IPS DF 6.9 (cell line): Measurements from ENCODE around the gene TTC7B.

Experiments used
- DNase-seq: peaks from one replicate; pipeline ENCODE4 v3.0.0-alpha.2; 2013; ENCODE audit warnings: low read depth, low spot score
- H3K27ac ChIP-seq: one replicate; pipeline ENCODE4 v1.5.1; 2013; ENCODE audit warnings: low read length, control low read depth
- H3K27me3 ChIP-seq: 2 replicates; pipeline ENCODE4 v1.6.1; 2013; ENCODE audit warnings: mild to moderate bottlenecking, low read length; ENCODE audit not compliant: control insufficient read depth, insufficient read depth
- H3K36me3 ChIP-seq: 2 replicates; pipeline ENCODE4 v1.6.1; 2013; ENCODE audit warnings: low read length; ENCODE audit not compliant: control insufficient read depth, insufficient read depth
- H3K4me1 ChIP-seq: 2 replicates; pipeline ENCODE4 v1.6.1; 2013; ENCODE audit warnings: low read length; ENCODE audit not compliant: control insufficient read depth, insufficient read depth
- H3K4me3 ChIP-seq: 2 replicates; pipeline ENCODE4 v1.5.1; 2013; ENCODE audit warnings: mild to moderate bottlenecking, low read length
- H3K9me3 ChIP-seq: 2 replicates; pipeline ENCODE4 v1.6.1; 2013; ENCODE audit warnings: low read length, inconsistent platforms; ENCODE audit not compliant: control insufficient read depth, insufficient read depth
- WGBS: extraction: QIAGEN DNeasy Blood & Tissue Kit; methylation state at CpG from one replicate; pipeline ENCODE4 v1.1.7; 2013; ENCODE audit warnings: mixed read lengths, missing lambda C conversion rate; ENCODE audit not compliant: insufficient read length, insufficient coverage; 5-methylcytosine and 5-hydroxymethylcytosine counted together

The TTC7B gene

GRCh38 chr14:90697577-90698206 is 118.5 kb downstream of the TTC7B start:
- no peaks in the 10 kb centered on the region; the same call in 1 of the 2 replicates for H3K4me1 ChIP-seq
- DNase-seq = peak; percentile 61
- no peak overlapping the region for H3K4me3 ChIP-seq
- no peak overlapping the region for H3K27ac ChIP-seq
- no peaks in the 10 kb centered on the region for H3K36me3 ChIP-seq
- WGBS = no CpG with 5 or more reads among the region's 15 CpGs
- no peaks in the 10 kb centered on the region for H3K27me3 ChIP-seq
- H3K9me3 ChIP-seq = no peaks in the 10 kb centered on the region

- WGBS = no CpG with 5 or more reads among the region's 2 CpGs
- Histone ChIP-seq H3K27me3 (no peaks in the 10 kb centered on the region), H3K4me1 (no peaks in the 10 kb centered on the region; the same call in 1 of the 2 replicates), H3K4me3 (no peak overlapping the region), H3K27ac (no peak overlapping the region), H3K9me3 (no peaks in the 10 kb centered on the region), H3K36me3 (no peaks in the 10 kb centered on the region)
- no peak for DNase-seq
Measured at GRCh38 chr14:90697132-90697531, 119.1 kb downstream of the TTC7B start.

- H3K9me3 ChIP-seq = no peaks in the 10 kb centered on the region
- no peak overlapping the region for H3K4me3 ChIP-seq
- no peaks in the 10 kb centered on the region; the same call in 1 of the 2 replicates for H3K4me1 ChIP-seq
- H3K27me3 ChIP-seq = no peaks in the 10 kb centered on the region
- no CpG with 5 or more reads among the region's 4 CpGs for WGBS
- no peak overlapping the region for H3K27ac ChIP-seq
- H3K36me3 ChIP-seq = no peaks in the 10 kb centered on the region
- no peak for DNase-seq
Measured at GRCh38 chr14:90696720-90697119, 119.5 kb downstream of the TTC7B start.

GRCh38 chr14:90695997-90696660 is 120.1 kb downstream of the TTC7B start:
- H3K4me1 ChIP-seq = no peaks in the 10 kb centered on the region; the same call in 1 of the 2 replicates
- H3K27ac ChIP-seq = no peak overlapping the region
- DNase-seq = no peak

GRCh38 chr14:90693413-90693812 is 122.8 kb downstream of the TTC7B start:
- Histone ChIP-seq H3K9me3 (no peaks in the 10 kb centered on the region), H3K27me3 (no peaks in the 10 kb centered on the region), H3K4me1 (no peaks in the 10 kb centered on the region), H3K27ac (no peak overlapping the region), H3K4me3 (no peak overlapping the region), H3K36me3 (no peaks in the 10 kb centered on the region)
- no peak for DNase-seq
- no CpG with 5 or more reads among the region's 3 CpGs for WGBS

More at GRCh38 chr14:90695997-90696660, 120.1 kb downstream of the TTC7B start:
- H3K9me3 ChIP-seq = no peaks in the 10 kb centered on the region
- H3K36me3 ChIP-seq = no peaks in the 10 kb centered on the region
- no peaks in the 10 kb centered on the region for H3K27me3 ChIP-seq
- no peak overlapping the region for H3K4me3 ChIP-seq
- no CpG with 5 or more reads among the region's 12 CpGs for WGBS

- no peak overlapping the region for H3K27ac ChIP-seq
- DNase-seq = no peak
- H3K9me3 ChIP-seq = no peaks in the 10 kb centered on the region
- H3K36me3 ChIP-seq = no peaks in the 10 kb centered on the region
- no peaks in the 10 kb centered on the region for H3K4me1 ChIP-seq
- H3K27me3 ChIP-seq = no peaks in the 10 kb centered on the region
- no peak overlapping the region for H3K4me3 ChIP-seq
- no CpG with 5 or more reads among the region's 1 CpG for WGBS
Measured at GRCh38 chr14:90692826-90693225, 123.4 kb downstream of the TTC7B start.

- Histone ChIP-seq H3K27ac (no peak overlapping the region), H3K36me3 (no peaks in the 10 kb centered on the region), H3K4me3 (no peak overlapping the region), H3K27me3 (no peaks in the 10 kb centered on the region), H3K4me1 (no peaks in the 10 kb centered on the region), H3K9me3 (no peaks in the 10 kb centered on the region)
- WGBS = no CpG with 5 or more reads among the region's 2 CpGs
- DNase-seq = no peak
Measured at GRCh38 chr14:90692061-90692460, 124.2 kb downstream of the TTC7B start.

GRCh38 chr14:90691627-90692026 is 124.6 kb downstream of the TTC7B start:
- Histone ChIP-seq H3K36me3 (no peaks in the 10 kb centered on the region), H3K4me3 (no peak overlapping the region), H3K27me3 (no peaks in the 10 kb centered on the region), H3K4me1 (no peaks in the 10 kb centered on the region), H3K27ac (no peak overlapping the region), H3K9me3 (no peaks in the 10 kb centered on the region)
- no CpG with 5 or more reads among the region's 2 CpGs for WGBS
- no peak for DNase-seq

GRCh38 chr14:90687680-90688079 is 128.6 kb downstream of the TTC7B start:
- Histone ChIP-seq H3K27me3 (no peaks in the 10 kb centered on the region), H3K9me3 (no peaks in the 10 kb centered on the region), H3K27ac (no peak overlapping the region), H3K4me3 (no peak overlapping the region), H3K4me1 (no peaks in the 10 kb centered on the region), H3K36me3 (no peaks in the 10 kb centered on the region)
- no peak for DNase-seq
- WGBS = no CpG with 5 or more reads among the region's 5 CpGs

GRCh38 chr14:90682615-90683014 is 133.6 kb downstream of the TTC7B start:
- H3K9me3 ChIP-seq = no peaks in the 10 kb centered on the region
- H3K4me1 ChIP-seq = peaks cover 1% of the 10 kb centered on the region; the same call in 1 of the 2 replicates
- no peak overlapping the region for H3K4me3 ChIP-seq
- WGBS = no CpG with 5 or more reads among the region's 7 CpGs
- no peaks in the 10 kb centered on the region for H3K27me3 ChIP-seq
- H3K36me3 ChIP-seq = no peaks in the 10 kb centered on the region
- no peak for DNase-seq
- no peak overlapping the region for H3K27ac ChIP-seq

GRCh38 chr14:90681929-90682328 is 134.3 kb downstream of the TTC7B start:
- Histone ChIP-seq H3K27ac (no peak overlapping the region), H3K9me3 (no peaks in the 10 kb centered on the region), H3K27me3 (no peaks in the 10 kb centered on the region), H3K4me1 (peaks cover 1% of the 10 kb centered on the region; the same call in 1 of the 2 replicates), H3K4me3 (no peak overlapping the region), H3K36me3 (no peaks in the 10 kb centered on the region)
- DNase-seq = no peak
- WGBS = no CpG with 5 or more reads among the region's 3 CpGs
